GM21381 (cell line): ENCODE data around the gene MRGPRX2.

Experiments
- ATAC-seq: cut with Tn5 transposase; IDR thresholded peaks from one replicate; pipeline ENCODE4 v1.9.1; 2021; ENCODE audit warnings: mild to moderate bottlenecking, moderate library complexity; ENCODE audit not compliant: unreplicated experiment

MRGPRX2 gene

GRCh38 chr11:19060629-19061028 is at the start of gene MRGPRX2:
Gene MRGPRX2, minus strand, starts transcription at chr11:19060717. Its CDS starts 4,315 bp downstream, at chr11:19056402.
- no peak for ATAC-seq

- no peak for ATAC-seq
Observed at GRCh38 chr11:19110295-19110694, 49.8 kb upstream of the MRGPRX2 start.

GRCh38 chr11:19107125-19107524 is 46.6 kb upstream of the MRGPRX2 start:
- ATAC-seq = no peak

- no peak for ATAC-seq
Observed at GRCh38 chr11:19105011-19105410, 44.5 kb upstream of the MRGPRX2 start.

GRCh38 chr11:19102521-19102900 is 42.0 kb upstream of the MRGPRX2 start:
- ATAC-seq = no peak

GRCh38 chr11:19101796-19102520 is 41.4 kb upstream of the MRGPRX2 start:
- ATAC-seq = no peak

- no peak for ATAC-seq
Observed at GRCh38 chr11:19100885-19101284, 40.4 kb upstream of the MRGPRX2 start.

- no peak for ATAC-seq
Observed at GRCh38 chr11:19099093-19099492, 38.6 kb upstream of the MRGPRX2 start.

- ATAC-seq = no peak
Observed at GRCh38 chr11:19094859-19095258, 34.3 kb upstream of the MRGPRX2 start.

GRCh38 chr11:19093976-19094375 is 33.5 kb upstream of the MRGPRX2 start:
- no peak for ATAC-seq

- no peak for ATAC-seq
Observed at GRCh38 chr11:19092850-19093249, 32.3 kb upstream of the MRGPRX2 start.

GRCh38 chr11:19092342-19092741 is 31.8 kb upstream of the MRGPRX2 start:
- no peak for ATAC-seq

GRCh38 chr11:19091366-19091765 is 30.8 kb upstream of the MRGPRX2 start:
- no peak for ATAC-seq

- no peak for ATAC-seq
Observed at GRCh38 chr11:19089421-19089820, 28.9 kb upstream of the MRGPRX2 start.

GRCh38 chr11:19088791-19089190 is 28.3 kb upstream of the MRGPRX2 start:
- no peak for ATAC-seq

GRCh38 chr11:19087658-19088057 is 27.1 kb upstream of the MRGPRX2 start:
- ATAC-seq = no peak

- ATAC-seq = no peak
Observed at GRCh38 chr11:19084661-19085315, 24.3 kb upstream of the MRGPRX2 start.

GRCh38 chr11:19083166-19083565 is 22.6 kb upstream of the MRGPRX2 start:
- ATAC-seq = no peak

GRCh38 chr11:19080579-19080993 is 20.1 kb upstream of the MRGPRX2 start:
- ATAC-seq = no peak

GRCh38 chr11:19079643-19080440 is 19.3 kb upstream of the MRGPRX2 start:
- no peak for ATAC-seq

GRCh38 chr11:19077965-19078364 is 17.4 kb upstream of the MRGPRX2 start:
- no peak for ATAC-seq
